NCI-H2196 treated with DMSO at 0.1 percent for 48 hours (cell line): Measurements from ENCODE around the gene SMIM24.
A peak's percentile ranks its signal among the peaks of the same experiment; 100 is the strongest.
"Not testable (repeated sequence)": the region's sequence is repeated elsewhere in the genome, so short reads cannot be mapped to it uniquely, and the experiment has no call there.

Source experiments
- DNase-seq: peaks from one replicate; lab custom pipeline; 2025; ENCODE audit not compliant: unreplicated experiment; lab: John Stamatoyannopoulos, UW

Gene SMIM24

DNA sequence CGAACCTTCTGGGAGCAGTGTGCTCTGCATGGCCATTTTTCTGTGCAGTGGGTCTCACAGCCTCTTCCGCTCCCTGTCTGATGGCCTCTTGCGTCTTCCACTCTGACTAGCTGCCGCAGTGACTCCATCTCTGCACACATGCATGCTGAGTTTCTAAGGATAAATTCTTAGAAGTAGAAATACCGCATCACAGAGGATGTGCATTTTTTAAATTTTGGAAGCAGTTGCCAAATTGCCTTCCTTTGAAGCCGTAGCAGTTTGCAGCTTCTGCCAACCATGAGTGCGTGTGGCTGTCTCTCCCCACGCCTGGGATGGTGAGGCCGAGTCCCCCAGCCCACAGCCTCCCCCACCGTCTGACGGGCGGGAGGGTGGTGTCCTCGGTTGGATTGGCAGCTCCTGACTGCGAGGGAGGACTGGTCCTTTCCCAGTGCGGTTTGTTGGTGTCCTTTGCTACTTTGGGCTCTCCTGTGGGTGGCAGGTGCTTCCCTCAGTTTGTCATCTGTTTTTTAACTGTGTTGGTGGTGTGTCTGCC is 35.6 kb upstream of the SMIM24 start:
- no peak for DNase-seq

DNA sequence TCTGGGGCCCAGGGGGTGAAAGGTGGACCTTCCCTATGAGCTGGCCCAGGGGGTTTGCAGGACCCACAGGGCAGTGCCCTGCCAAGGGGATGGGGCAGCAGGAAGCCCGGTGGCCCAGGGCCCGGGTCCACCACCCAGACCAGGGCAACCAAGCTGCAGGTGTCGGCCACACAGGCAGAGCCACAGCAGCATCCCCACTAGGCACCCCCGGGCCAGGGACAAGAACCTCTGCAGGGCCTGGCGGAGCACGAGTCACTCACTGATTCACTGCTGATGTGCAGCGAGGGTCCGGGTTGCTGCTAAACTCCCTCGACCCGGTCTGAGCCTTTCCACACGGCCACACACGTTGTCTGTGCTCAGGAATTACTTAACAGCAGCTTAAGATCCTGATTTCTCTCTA is 34.6 kb upstream of the SMIM24 start:
- DNase-seq, result no peak

DNA sequence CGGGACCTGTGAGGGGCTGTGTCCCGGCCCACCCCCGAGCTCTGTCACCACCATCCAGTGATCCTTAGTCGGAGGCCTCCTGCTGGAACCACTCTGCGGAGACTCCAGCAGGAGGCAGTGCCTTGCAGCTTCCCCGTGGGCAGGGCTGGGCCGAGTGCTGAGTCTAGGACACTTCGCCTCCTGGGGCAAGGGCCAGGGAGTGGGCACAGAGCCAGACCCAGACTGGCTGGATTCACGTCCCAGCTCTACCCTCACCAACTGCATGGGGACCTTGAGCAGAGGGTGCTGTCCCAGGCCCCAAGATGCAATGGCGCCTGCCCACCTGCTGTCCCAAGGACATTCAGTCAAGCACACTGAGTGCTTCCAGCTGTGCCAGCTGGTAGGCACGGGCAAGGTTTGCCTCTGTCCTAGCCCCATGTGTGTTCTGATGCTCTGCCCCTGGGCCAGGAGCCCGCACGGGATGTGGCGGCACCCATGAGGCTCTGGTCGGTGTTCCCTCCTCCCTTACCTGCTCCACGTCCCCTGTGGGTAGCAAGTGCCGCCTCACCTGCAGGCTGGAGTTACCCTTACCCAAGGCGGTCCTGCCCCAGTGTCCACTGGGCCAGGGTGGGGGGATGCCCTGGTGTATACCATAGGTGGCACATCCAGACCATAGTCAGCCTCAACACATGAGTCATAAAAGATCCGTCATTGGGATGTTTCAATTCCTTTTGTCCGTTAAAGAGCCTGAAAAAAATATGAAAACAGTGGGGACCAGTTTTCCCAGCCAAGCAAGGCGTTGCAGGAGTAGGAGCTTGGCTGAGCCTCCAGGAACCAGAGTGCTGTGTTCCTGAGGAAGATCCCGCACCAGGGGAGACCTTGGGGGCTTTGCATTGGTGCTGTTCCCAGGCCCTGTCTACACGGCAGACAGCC is 33.2 kb upstream of the SMIM24 start:
- no peak for DNase-seq

DNA sequence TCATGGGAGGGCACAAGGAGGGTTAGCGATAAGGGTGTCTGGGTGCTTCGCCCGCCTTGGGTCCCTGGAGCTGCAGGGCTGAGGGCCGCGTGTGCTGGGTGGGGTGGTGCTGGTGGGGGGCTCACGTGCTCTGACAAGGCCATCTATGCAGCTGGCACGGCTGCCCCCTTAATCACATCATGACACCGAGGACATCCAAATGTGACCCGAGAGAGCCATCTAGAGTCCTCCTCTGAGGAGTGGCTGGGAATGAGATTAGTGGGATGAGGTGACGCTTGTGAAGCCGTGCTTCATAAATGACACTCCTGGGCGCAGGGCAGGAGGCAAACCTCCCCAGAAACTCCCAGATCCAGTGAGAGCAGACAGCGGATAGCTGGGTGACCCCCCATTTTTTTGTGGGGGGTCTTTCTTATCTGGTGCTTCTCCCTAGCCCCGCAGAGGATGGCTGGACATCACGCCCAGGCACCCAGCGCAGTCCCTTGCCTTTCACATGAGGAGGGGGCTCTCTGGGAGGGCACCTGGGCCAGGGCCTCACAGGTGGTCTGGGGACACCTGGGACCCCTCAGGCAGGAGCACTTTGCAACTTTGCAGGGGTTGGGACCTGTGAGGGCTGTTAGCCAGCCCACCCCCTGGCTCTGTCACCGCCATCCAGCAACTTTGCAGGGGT is 32.4 kb upstream of the SMIM24 start:
- DNase-seq, result no peak

DNA sequence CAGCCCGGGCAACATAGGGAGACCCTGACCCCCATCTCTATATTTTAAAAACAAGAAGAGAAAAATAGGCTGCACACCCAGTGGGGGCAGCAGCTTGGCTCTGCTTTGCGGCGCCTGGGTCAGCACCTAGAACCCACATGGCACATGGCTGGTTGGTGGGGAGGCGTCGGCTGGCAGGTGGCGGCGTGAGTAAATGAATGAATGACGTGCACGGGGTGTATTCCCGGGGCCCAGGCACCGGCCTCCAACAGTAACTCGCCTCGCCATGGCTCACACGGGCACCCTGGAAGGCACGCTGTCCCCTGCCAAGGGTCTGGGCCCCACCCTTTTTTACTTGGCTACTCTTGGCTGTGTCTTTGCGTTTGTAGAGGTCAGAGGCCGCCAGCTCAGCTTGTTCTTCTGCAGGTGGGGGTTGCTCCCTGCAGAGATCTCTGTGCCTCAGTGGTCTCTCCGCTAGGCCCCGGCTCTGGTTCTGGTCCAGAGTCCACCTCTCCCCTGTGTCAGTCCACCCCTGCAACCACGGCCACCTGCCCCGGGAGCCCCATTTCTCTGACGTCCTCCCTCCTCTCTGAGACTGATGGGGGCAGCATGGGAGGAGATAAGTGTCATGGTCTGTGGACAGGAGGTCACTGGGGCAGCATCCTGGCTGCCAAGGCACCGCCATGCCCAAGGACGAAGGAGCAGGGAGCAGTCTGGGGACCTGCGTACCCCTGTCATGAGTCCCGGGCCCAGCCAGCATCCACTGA is 31.4 kb upstream of the SMIM24 start:
- no peak for DNase-seq

DNA sequence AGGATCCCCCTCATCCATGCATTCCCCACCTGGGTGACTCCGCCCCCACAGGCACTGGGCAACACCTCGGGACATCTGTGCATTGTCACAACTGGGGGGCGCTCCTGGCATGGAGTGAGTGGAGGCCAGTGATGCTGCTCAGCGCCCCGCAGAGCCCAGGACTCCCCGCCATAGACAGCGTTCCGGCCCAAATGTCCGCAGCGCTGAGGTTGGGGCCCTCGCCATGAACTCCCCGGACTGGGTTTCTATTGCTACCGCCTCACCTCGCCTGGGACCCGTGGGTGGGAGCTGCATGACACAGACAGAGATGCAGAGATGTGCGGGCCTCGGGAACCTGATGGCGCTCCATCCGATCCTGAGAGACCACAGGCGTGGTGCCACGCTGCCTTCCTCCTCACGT is 30.4 kb upstream of the SMIM24 start:
- no peak for DNase-seq

DNA sequence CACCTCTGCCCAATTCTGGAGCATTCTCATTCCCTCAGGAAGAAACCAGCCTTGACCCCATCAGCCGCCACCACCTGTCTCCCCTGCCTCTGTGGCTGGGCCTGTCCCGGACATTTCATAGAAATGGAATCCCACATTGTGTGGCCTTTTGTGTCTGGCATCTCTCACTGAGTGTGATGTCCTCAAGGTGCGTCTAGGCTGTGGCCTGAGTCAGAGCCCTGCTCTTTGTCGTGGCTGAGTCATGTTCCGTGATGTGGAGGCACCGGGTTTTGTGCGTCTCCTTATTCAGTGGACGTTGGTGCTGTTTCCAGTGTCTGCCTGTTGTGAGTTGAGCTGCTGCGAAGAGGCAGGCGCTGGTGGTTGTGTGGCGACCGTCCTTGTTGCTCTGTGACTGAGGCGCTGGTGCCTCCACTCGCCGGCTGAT is 29.3 kb upstream of the SMIM24 start:
- DNase-seq, result no peak

DNA sequence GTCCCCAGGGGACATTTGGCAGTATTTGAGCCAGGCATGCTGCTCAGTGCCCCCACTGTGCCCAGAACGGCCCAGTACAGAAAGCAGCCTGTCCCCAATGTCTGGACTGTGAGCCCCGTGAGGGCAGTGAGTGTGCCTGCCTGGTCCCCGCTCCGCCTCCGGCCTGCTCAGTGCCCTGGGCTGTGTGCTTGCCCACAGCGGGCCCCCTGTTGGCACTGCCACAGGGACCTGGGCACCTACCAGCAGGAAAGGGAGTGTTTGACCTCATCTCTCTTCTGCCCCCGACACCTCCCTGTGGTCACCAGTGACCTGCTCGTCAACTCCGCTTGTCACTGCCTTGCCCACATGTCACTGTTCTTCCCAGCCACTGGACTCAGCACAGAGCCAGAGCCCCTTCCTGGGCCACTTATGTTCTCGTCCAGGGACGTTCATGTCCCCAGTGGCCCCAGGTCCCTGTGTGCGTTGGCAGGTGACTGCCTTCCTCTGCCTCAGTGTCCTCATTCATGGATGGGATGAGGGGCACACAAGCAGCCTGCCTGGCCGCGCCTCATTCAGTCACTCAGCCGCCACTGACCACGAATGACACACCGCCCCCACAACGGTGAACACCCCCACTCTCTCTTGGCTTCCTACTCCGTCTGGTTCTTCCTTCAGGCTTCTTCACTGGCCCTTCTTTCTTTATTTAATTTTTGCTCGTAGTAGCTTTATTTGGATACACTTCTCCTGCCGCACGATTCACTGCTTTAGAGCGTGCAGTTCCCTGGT is 28.6 kb upstream of the SMIM24 start:
- DNase-seq, result no peak

DNA sequence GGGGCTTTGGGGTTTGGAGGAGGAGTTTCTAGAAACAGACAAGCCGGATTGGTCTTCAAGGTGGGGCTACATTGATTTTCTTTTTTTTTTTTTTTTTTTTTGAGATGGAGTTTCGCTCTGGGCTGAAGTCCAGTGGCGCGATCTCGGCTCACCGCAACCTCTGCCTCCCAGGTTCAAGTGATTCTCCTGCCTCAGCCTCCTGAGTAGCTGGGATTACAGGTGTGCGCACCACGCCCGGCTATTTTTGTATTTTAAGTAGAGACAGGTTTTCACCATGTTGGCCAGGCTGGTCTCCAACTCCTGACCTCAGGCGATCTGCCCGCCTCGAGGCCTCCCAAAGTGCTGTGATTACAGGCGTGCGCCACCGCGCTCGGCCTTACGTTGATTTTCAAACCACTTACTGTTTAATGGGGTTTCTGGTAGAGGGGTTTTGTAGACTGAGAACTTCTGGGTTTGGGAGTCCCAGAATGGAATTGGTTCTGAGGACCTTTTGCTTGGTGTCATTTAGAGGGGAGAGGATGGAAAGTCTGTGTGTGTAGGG is 27.9 kb upstream of the SMIM24 start:
- DNase-seq, result not testable (repeated sequence)

DNA sequence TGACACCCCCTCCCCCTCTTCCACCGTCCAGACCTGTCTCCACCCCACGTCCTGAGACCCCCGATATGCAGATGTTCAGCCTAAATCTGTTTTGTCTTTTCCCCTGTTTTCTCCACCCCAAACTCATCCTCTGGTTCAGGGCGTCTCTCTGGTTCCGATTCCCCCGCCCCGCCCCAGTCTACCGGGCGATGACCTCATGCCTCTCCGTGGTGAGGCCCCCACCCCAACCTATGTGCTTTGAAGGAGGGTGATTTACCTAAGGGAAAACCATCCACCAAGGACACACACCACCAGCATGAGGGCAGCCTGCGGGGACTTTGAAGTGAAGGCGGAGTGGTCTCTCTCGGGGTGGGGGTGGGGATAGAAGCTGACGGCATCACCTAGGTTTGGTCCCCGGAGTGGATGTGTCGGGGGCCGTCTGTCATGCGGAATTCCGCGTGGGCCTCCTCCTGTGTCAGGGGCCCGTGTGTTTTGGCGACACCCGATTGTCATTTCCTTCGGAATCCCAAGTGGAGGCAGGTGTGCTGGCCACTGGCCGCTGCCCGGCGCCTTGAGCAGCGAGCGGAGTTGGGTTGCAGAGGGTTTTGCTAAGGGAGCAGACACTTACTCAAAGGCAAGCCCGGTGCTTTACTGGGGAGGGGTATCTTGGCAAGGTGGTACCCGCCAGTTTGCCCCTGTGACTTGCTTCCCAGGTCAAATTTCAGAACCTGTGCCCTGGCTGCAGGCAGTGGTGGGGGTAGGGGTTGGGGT is 27.2 kb upstream of the SMIM24 start:
- peak; percentile 17 for DNase-seq

DNA sequence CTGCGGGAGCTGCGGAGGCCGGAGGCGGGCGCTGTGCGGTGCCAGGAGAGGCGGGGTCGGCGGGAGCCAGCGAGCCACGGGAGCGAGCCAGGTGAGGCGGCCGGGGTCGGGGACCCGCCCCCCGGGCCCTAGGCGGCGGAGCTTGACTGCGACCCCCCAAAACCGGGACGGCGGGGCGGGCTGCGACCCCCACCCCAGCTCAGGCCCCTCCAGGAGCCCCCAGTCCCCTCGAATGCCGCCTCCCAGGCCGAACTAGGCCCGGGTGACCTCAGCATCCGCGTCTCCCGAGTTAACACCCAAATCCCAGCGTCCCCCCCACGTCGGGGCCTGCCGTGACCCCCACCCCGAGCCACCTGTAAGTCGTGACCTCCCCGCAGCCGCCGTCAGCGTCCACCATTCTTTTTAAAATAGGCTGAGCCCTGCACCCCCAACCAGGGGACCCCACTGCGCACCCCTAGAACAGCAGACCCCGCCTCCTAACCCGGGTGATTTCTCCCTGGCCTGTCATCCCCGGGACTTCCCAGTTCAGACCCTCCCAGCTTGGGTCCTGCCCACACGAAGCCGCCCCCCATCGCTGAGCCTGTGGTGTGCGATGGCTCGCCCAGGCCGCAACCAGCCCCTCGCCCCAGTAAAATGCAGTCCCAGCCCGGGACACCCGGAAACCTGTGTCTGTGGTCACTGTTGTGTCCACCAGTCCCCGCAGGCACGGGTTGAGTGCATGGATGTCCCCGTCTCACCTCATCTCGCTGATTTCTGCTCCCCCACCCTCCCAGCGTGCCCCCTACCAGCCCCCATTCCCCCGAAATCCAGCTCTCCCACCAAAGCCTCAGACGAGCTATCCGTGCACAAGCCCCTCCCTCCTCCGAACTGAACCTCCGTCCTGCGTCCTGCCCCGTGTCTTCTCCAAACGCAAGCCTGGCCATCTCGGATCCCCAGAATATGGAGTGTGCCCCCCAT is 26.3 kb upstream of the SMIM24 start:
- no peak for DNase-seq

DNA sequence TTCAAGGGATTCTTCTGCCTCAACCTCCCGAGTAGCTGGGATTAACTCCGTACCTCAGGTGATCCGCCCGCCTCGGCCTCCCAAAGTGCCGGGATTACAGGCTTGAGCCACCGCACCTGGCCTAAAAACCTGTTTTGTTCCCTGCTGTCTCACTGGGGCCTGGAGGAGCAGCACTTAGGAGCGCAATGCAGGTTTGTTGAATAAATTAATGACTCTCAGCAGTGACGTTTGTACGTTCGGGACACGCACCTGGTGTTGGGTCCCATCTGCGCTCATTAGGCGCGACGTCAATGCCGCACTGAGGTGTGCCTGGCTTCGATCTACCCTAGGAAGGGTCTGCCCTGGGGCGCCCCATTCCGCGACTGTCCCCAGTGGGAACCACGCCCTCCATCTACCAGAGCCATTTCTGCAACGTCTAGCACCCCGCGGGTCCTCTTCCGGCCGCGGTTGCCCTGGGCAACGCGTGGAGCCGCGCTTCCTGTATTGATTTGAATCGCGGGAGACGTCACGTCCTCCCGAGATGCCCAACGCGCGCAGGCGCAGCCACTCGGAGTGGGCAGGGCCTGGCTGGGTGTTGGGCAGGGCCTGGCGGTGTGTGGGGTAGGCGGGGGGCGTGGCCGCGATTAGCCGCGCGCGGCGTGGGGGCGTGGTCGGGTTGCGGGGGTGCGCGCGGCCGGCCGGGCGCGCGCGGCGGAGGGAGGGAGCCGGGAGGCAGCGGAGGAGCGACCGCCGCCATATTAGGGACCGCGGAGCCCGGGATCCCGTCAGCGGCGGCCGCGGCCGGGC is 25.5 kb upstream of the SMIM24 start, which contains the start of gene FZR1:
TSS of gene FZR1 (plus strand) at position 714 of the 786 bp plus-strand sequence. CDS start 16,679 bp downstream, outside the sequence.
- DNase-seq, result peak; percentile 93

DNA sequence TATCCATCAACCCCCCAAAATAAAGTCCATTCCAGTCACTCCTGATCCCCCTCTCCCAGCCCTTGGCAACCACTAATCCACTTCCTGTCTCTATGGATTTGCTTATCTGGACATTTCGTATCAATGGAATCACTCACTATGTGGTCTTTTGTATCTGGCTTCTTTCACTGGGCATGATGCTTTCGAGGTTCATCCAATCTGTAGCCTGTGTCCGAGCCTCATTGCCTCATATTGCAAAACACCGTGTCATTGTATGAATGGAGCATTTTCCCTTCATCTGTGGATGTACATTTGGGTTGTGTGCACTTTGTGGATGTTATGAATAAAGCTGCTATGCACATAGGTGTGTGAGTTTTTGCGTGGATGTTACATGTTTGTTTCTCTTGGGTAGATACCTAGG is 24.4 kb upstream of the SMIM24 start:
- no peak for DNase-seq

DNA sequence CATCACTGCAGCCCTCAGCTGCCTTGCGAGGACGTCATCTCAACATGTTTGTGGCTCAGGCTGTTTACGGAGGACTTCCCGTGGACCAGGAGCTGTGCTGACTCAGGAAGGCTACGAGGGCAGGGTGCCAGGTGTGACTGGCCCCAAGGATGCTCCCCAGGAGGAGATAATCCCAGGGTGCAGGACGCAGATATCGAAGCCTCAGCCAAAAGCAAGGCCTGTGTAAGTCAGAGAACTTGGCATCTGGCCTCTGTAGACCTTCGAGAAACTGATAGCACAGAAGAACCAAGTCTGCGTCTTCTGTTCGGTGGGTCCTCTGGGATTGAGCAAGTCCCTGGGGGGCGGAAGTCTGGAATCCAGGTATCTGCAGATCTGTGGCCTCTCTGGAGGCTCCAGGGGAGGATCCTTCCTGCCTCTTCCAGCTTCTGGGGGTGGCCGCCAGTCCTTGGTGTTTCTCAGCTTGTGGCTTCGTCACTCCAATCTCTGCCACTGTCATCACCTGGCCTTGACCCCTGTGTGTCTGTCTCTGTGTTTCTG is 22.8 kb upstream of the SMIM24 start:
- DNase-seq, result no peak

DNA sequence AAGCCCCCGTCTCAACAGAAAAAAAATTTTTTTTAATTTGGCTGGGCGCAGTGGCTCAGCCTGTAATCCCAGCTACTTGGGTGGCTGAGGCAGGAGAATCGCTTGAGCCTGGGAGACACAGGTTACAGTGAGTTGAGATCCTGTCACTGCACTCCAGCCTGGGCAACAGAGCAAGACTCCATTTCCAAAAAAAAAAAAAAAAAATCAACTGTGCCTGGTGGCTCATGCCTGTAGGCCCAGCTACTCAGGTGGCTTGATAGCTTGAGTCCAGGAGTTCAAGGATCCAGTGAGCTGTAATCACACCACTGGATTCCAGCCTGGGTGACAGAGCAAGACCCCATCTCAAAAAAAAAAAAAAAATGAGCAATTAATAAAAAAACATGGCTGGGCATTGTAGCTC is 21.5 kb upstream of the SMIM24 start:
- DNase-seq, result no peak

DNA sequence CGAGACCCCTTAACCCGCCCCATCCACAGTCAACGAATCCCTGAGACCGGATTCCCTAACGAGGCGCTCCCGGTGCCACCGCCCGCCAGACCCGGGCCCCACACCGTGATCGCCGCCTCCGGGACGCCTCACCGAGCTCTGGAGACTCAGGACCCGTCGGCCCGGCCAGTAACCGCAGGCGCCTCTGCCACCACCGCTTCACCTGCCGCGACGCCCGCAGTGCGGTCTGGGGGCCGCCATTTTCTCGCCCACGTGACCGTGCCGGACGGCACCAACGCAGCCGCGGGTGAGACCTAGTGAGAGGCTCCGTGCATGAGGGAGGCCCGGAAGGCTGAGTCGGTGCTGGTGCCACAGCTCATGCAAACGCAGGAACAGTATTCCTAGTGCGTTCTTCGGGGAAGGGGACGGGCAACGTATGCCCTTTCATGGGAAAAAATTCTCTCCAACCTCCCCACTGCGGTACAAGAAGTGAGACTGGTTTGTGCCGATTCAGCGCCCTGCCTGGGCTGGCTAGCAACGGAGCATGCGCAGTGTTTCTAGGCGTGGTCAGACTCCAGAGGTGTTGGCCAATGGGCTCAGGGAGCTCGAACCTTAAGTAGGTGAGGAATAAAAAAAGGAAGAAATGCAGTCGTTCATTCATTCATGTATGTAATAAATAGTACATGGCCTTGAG is 20.2 kb upstream of the SMIM24 start, which contains the start of gene DOHH:
TSS of gene DOHH (minus strand) at position 246 of the 673 bp plus-strand sequence. CDS start 3,860 bp downstream, outside the sequence.
- peak; percentile 93 for DNase-seq
